ENCODE results near the gene HGS.

Gene HGS

DNA sequence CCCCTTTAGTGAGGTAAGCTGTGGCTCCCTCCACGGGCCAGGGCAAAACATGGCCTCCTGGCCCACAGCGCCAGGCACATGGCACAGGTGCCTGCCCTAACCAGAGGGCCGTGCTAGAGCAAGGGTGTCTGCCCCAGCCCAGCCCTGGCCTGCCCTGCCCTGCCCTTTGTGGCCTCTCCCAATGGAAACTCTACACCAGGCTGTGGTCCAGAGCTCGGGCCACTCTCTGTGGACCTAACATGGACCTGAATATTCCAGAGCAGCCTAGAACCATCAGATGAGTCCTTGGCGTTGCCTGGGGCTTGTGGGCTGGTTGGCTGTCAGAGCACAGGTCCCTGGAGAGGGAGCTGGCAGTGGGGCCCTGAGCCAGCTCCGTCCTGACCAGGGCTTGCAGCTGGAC lies 11.4 kb downstream of the HGS start:
- TF ChIP-seq, protein P1, sequence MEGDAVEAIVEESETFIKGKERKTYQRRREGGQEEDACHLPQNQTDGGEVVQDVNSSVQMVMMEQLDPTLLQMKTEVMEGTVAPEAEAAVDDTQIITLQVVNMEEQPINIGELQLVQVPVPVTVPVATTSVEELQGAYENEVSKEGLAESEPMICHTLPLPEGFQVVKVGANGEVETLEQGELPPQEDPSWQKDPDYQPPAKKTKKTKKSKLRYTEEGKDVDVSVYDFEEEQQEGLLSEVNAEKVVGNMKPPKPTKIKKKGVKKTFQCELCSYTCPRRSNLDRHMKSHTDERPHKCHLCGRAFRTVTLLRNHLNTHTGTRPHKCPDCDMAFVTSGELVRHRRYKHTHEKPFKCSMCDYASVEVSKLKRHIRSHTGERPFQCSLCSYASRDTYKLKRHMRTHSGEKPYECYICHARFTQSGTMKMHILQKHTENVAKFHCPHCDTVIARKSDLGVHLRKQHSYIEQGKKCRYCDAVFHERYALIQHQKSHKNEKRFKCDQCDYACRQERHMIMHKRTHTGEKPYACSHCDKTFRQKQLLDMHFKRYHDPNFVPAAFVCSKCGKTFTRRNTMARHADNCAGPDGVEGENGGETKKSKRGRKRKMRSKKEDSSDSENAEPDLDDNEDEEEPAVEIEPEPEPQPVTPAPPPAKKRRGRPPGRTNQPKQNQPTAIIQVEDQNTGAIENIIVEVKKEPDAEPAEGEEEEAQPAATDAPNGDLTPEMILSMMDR (IDR thresholded peaks at IDR 0.05; ENCODE audit: borderline replicate concordance, control extremely low read depth, extremely low read depth, insufficient read depth, missing control alignments), result no peak
- in situ Hi-C loops (cut with MboI; ENCODE audit: low sequenced_read_pairs, unreplicated experiment), result no loop called here
- DNase-seq (ENCODE audit: low spot score), result no peak

DNA sequence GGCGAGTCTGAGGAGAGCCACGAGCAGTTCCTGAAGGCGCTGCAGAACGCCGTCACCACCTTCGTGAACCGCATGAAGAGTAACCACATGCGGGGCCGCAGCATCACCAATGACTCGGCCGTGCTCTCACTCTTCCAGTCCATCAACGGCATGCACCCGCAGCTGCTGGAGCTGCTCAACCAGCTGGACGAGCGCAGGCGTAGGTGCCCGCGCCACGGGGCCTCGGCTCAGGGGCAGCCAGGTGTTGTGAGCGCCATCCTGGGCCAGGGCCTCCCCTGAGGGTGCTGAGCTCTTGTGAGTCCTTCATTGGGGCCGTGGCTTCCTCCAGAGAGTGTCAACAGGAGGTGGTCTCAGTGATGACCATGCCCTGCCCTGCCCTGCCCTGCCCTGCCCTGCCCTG lies 12.0 kb downstream of the HGS start:
- DNase-seq (ENCODE audit: low spot score), result no peak
- TF ChIP-seq, protein P1 (IDR thresholded peaks at IDR 0.05; ENCODE audit: borderline replicate concordance, control extremely low read depth, extremely low read depth, insufficient read depth, missing control alignments), result no peak
- in situ Hi-C loops (cut with MboI; ENCODE audit: low sequenced_read_pairs, unreplicated experiment), result no loop called here

DNA sequence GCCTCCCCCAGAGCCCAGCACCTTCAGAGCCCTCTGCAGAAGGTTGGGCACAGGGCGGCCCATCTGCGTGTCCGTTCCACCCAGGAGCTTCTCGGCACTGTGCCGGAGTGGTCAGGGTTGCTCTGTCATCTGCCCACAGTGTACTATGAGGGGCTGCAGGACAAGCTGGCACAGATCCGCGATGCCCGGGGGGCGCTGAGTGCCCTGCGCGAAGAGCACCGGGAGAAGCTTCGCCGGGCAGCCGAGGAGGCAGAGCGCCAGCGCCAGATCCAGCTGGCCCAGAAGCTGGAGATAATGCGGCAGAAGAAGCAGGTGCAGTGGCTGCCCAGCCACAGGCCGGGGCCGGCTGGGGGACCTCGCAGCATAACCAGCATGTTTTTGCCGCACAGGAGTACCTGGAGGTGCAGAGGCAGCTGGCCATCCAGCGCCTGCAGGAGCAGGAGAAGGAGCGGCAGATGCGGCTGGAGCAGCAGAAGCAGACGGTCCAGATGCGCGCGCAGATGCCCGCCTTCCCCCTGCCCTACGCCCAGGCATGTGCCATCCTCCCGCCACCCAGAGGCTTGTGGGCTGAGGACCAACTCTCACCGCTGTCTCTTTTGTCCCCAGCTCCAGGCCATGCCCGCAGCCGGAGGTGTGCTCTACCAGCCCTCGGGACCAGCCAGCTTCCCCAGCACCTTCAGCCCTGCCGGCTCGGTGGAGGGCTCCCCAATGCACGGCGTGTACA lies 12.6 kb downstream of the HGS start:
- TF ChIP-seq, protein P1 (IDR thresholded peaks at IDR 0.05; ENCODE audit: borderline replicate concordance, control extremely low read depth, extremely low read depth, insufficient read depth, missing control alignments), result no peak
- in situ Hi-C loops (cut with MboI; ENCODE audit: low sequenced_read_pairs, unreplicated experiment), result no loop called here
- DNase-seq (ENCODE audit: low spot score), result no peak

DNA sequence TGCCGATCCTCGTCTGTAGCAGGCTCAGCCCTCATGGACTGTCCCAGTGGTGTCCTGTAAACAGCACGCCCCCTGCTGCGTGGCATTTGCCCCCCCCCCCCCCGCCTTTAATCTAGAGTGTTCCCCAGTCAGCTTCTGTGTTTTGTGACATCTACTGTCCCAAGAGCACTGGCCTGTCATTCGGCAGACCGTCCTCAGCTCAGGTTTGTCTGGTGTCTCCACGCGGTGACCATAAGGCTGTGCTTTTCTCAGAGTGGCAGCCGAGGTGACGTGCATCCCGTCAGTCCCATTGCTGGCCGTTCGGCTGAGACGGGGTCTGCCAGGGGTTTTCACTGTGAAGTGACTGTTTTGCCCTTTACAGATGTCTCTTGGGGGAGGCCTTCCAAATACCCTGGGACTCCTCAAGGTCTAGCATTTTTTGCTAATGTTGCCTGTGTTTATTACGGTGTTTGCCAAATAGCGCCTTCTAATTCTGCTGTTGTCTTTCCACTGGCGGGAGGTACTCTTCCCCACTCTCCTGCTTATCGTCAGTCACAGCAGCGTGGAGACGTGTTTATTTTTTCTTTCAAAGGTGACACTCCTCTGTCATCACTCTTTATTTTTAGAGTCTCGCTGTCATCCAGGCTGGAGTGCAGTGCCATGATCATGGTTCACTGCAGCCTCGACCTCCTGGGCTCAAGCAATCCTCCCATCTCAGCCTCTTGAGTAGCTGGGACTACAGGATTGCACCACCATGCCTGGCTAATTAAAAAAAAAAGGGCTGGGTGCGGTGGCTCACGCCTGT lies 13.6 kb downstream of the HGS start:
- DNase-seq (ENCODE audit: low spot score), result no peak
- TF ChIP-seq, protein P1 (IDR thresholded peaks at IDR 0.05; ENCODE audit: borderline replicate concordance, control extremely low read depth, extremely low read depth, insufficient read depth, missing control alignments), result no peak
- in situ Hi-C loops (cut with MboI; ENCODE audit: low sequenced_read_pairs, unreplicated experiment), result no loop called here

DNA sequence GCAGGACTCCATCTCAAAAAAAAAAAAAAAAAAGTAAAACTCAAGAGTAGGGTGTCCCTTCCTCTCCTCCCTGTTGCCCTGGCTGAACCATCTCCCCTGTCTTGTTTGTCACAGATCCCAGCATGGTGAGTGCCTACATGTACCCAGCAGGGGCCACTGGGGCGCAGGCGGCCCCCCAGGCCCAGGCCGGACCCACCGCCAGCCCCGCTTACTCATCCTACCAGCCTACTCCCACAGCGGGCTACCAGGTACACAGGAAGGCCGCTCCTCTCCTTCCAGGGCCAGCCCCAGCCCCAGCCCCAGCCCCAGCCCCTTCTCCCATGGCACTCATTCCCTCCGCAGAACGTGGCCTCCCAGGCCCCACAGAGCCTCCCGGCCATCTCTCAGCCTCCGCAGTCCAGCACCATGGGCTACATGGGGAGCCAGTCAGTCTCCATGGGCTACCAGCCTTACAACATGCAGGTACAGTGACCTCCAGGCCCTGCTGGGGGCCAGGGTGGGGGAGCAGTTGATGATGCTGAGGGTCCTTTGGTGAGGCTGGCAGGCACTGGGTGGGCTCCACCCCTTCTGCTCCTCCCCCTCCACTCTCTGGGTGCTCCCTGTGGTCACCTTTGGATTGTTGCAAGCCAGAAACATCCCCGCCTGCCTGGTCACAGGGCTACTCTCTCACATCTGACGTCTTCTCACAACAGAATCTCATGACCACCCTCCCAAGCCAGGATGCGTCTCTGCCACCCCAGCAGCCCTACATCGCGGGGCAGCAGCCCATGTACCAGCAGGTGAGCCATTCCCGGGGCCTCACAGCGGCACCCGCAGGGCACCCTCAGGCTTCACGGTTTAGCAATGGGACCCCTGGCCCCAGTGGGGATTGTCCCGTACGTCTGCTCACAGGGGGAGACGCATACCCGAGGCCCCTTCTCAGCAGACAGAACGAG lies 16.8 kb downstream of the HGS start:
- no peak for DNase-seq (ENCODE audit: low spot score)
- in situ Hi-C loops (cut with MboI; ENCODE audit: low sequenced_read_pairs, unreplicated experiment), result no loop called here
- TF ChIP-seq, protein P1 (IDR thresholded peaks at IDR 0.05; ENCODE audit: borderline replicate concordance, control extremely low read depth, extremely low read depth, insufficient read depth, missing control alignments), result no peak

Data from GM13976 (cell line).